ENCODE results near the gene DEAF1. TPM values are rescaled to one million over a fixed set of nuclear protein-coding genes. Genes with fewer than 3 reads are reported as not detected.

The DEAF1 gene
- total and polyA plus RNA-seq, 9 of the 15 experiments (the other 6 are each of a cell fraction or from before 2014, with no cell fraction given), result 2.0 to 69.1 (median 26.8) TPM

DNA sequence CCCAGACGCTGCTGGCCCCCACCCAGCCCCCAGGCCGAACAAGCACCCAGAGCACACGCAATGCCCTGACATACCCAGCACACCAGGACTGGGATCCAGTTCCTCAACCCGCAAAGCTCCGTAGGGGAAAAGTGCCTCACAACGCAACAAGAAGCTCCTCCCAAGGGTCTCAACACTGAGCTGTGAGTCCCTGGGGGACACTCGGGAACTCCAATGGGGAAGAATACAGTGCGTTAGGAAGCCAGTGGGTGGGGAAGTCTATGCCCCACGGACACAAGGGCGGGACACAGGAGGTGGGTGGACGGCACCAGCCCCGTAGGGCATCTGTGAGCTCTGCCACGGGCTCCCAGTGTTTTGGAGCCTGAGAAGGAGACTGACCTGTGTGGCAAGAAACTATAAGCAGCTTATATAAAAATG, 1.6 kb downstream of the DEAF1 start (continued):
- TF ChIP-seq TCF3 (CRISPR knock-in tag; IDR thresholded peaks at IDR 0.05) (no peak), ZBED1 (IDR thresholded peaks at IDR 0.05) (no peak), TCF7 (IDR thresholded peaks at IDR 0.05; ENCODE audit: borderline replicate concordance) (no peak), ARID1B (IDR thresholded peaks at IDR 0.05) (no peak), SAFB (IDR thresholded peaks at IDR 0.05; ENCODE audit: borderline replicate concordance, low read depth, low read length) (no peak), ILF3 (IDR thresholded peaks at IDR 0.05; ENCODE audit: borderline replicate concordance) (no peak), SOX6 (IDR thresholded peaks at IDR 0.05) (no peak), LARP7 (IDR thresholded peaks at IDR 0.05) (no peak)
- TF ChIP-seq, protein P1, sequence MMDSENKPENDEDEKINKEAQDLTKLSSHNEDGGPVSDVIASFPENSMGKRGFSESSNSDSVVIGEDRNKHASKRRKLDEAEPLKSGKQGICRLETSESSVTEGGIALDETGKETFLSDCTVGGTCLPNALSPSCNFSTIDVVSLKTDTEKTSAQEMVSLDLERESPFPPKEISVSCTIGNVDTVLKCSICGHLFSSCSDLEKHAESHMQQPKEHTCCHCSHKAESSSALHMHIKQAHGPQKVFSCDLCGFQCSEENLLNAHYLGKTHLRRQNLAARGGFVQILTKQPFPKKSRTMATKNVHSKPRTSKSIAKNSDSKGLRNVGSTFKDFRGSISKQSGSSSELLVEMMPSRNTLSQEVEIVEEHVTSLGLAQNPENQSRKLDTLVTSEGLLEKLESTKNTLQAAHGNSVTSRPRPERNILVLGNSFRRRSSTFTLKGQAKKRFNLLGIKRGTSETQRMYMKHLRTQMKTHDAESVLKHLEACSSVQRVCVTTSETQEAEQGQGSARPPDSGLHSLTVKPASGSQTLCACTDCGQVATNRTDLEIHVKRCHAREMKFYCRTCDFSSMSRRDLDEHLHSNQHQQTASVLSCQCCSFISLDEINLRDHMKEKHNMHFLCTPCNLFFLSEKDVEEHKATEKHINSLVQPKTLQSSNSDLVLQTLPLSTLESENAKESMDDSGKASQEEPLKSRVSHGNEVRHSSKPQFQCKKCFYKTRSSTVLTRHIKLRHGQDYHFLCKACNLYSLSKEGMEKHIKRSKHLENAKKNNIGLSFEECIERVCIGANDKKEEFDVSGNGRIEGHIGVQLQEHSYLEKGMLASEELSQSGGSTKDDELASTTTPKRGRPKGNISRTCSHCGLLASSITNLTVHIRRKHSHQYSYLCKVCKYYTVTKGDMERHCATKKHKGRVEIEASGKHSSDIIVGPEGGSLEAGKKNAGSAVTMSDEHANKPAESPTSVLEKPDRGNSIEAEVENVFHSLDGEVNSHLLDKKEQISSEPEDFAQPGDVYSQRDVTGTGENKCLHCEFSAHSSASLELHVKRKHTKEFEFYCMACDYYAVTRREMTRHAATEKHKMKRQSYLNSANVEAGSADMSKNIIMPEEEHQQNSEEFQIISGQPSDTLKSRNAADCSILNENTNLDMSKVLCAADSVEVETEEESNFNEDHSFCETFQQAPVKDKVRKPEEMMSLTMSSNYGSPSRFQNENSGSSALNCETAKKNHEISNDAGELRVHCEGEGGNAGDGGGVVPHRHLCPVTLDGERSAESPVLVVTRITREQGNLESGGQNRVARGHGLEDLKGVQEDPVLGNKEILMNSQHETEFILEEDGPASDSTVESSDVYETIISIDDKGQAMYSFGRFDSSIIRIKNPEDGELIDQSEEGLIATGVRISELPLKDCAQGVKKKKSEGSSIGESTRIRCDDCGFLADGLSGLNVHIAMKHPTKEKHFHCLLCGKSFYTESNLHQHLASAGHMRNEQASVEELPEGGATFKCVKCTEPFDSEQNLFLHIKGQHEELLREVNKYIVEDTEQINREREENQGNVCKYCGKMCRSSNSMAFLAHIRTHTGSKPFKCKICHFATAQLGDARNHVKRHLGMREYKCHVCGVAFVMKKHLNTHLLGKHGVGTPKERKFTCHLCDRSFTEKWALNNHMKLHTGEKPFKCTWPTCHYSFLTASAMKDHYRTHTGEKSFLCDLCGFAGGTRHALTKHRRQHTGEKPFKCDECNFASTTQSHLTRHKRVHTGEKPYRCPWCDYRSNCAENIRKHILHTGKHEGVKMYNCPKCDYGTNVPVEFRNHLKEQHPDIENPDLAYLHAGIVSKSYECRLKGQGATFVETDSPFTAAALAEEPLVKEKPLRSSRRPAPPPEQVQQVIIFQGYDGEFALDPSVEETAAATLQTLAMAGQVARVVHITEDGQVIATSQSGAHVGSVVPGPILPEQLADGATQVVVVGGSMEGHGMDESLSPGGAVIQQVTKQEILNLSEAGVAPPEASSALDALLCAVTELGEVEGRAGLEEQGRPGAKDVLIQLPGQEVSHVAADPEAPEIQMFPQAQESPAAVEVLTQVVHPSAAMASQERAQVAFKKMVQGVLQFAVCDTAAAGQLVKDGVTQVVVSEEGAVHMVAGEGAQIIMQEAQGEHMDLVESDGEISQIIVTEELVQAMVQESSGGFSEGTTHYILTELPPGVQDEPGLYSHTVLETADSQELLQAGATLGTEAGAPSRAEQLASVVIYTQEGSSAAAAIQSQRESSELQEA (IDR thresholded peaks at IDR 0.05; ENCODE audit: low read depth), result no peak
- TF ChIP-seq, protein P2, sequence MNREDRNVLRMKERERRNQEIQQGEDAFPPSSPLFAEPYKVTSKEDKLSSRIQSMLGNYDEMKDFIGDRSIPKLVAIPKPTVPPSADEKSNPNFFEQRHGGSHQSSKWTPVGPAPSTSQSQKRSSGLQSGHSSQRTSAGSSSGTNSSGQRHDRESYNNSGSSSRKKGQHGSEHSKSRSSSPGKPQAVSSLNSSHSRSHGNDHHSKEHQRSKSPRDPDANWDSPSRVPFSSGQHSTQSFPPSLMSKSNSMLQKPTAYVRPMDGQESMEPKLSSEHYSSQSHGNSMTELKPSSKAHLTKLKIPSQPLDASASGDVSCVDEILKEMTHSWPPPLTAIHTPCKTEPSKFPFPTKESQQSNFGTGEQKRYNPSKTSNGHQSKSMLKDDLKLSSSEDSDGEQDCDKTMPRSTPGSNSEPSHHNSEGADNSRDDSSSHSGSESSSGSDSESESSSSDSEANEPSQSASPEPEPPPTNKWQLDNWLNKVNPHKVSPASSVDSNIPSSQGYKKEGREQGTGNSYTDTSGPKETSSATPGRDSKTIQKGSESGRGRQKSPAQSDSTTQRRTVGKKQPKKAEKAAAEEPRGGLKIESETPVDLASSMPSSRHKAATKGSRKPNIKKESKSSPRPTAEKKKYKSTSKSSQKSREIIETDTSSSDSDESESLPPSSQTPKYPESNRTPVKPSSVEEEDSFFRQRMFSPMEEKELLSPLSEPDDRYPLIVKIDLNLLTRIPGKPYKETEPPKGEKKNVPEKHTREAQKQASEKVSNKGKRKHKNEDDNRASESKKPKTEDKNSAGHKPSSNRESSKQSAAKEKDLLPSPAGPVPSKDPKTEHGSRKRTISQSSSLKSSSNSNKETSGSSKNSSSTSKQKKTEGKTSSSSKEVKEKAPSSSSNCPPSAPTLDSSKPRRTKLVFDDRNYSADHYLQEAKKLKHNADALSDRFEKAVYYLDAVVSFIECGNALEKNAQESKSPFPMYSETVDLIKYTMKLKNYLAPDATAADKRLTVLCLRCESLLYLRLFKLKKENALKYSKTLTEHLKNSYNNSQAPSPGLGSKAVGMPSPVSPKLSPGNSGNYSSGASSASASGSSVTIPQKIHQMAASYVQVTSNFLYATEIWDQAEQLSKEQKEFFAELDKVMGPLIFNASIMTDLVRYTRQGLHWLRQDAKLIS (CRISPR knock-in tag; IDR thresholded peaks at IDR 0.05), result 0 out of 2 replicates have a peak, but pooled peaks have one; percentile 17
- TF ChIP-seq, protein P3, sequence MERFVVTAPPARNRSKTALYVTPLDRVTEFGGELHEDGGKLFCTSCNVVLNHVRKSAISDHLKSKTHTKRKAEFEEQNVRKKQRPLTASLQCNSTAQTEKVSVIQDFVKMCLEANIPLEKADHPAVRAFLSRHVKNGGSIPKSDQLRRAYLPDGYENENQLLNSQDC (CRISPR knock-in tag; IDR thresholded peaks at IDR 0.05), result no peak
- TF ChIP-seq, protein P4, sequence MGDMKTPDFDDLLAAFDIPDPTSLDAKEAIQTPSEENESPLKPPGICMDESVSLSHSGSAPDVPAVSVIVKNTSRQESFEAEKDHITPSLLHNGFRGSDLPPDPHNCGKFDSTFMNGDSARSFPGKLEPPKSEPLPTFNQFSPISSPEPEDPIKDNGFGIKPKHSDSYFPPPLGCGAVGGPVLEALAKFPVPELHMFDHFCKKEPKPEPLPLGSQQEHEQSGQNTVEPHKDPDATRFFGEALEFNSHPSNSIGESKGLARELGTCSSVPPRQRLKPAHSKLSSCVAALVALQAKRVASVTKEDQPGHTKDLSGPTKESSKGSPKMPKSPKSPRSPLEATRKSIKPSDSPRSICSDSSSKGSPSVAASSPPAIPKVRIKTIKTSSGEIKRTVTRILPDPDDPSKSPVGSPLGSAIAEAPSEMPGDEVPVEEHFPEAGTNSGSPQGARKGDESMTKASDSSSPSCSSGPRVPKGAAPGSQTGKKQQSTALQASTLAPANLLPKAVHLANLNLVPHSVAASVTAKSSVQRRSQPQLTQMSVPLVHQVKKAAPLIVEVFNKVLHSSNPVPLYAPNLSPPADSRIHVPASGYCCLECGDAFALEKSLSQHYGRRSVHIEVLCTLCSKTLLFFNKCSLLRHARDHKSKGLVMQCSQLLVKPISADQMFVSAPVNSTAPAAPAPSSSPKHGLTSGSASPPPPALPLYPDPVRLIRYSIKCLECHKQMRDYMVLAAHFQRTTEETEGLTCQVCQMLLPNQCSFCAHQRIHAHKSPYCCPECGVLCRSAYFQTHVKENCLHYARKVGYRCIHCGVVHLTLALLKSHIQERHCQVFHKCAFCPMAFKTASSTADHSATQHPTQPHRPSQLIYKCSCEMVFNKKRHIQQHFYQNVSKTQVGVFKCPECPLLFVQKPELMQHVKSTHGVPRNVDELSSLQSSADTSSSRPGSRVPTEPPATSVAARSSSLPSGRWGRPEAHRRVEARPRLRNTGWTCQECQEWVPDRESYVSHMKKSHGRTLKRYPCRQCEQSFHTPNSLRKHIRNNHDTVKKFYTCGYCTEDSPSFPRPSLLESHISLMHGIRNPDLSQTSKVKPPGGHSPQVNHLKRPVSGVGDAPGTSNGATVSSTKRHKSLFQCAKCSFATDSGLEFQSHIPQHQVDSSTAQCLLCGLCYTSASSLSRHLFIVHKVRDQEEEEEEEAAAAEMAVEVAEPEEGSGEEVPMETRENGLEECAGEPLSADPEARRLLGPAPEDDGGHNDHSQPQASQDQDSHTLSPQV (IDR thresholded peaks at IDR 0.05), result 0 out of 2 replicates have a peak, but pooled peaks have one; percentile 36
